Hepatic stellate cell (primary cell): ENCODE measurements around the gene TSHR.
"Not testable (repeated sequence)": the region's sequence is repeated elsewhere in the genome, so short reads cannot be mapped to it uniquely, and the experiment has no call there.

Experiments used
- DNase-seq: peaks from one replicate; pipeline ENCODE4 v3.0.0; 2011; ENCODE audit warnings: low spot score

Gene TSHR

DNA sequence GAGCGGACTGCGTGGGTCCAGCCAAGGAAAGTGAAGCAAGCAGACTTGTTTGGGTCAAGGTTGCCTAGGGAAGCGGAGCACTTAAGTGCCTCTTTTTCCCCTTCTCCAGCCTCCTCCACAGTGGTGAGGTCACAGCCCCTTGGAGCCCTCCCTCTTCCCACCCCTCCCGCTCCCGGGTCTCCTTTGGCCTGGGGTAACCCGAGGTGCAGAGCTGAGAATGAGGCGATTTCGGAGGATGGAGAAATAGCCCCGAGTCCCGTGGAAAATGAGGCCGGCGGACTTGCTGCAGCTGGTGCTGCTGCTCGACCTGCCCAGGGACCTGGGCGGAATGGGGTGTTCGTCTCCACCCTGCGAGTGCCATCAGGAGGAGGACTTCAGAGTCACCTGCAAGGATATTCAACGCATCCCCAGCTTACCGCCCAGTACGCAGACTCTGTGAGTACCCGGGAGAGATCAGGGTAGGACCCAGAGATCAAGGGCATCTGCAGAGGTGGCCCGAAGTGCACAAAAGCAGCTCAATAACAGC is at the start of gene TSHR:
TSHR (plus strand) TSS at position 206 of the 526 bp plus-strand sequence; CDS start at position 266, 60 bp downstream.
- peak; percentile 5 for DNase-seq

DNA sequence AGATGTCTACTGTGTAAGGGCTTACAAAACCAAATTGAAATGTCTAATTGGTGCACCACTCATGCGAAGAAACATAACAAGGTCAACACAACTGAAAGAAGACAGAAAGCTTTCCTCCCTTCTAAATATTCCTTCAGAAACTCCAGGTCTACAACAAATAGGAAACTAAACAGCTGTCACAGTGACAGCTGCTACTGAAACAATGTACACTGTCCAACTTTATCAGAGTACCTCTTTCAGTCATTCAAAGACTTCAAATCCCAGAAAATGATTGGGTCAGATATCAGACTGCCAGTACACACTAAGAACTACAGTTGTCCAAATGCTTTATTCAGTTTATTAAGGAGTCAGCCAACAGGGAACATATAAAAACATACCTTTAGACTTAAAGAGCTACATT is 49.1 kb upstream of the TSHR start:
- no peak for DNase-seq

DNA sequence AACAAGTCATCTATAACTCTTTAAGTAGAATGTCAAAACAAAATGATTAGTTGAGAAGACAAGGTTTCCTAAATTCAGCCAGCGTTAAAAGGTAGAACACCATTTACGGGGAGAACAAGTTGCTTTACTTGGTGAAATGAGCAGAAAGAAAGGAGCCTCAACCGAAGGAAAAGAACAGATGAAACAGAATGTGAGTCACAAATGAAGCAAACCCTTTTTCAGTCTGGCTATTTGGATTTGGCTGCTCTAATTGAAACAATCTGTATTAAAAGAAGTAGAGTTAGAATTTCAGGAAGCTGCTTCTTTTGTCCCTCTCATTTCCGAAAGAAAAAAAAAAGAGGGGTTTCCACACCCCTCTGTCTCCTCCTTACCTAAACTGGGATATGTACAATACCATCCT is 48.5 kb upstream of the TSHR start:
- DNase-seq, result no peak

DNA sequence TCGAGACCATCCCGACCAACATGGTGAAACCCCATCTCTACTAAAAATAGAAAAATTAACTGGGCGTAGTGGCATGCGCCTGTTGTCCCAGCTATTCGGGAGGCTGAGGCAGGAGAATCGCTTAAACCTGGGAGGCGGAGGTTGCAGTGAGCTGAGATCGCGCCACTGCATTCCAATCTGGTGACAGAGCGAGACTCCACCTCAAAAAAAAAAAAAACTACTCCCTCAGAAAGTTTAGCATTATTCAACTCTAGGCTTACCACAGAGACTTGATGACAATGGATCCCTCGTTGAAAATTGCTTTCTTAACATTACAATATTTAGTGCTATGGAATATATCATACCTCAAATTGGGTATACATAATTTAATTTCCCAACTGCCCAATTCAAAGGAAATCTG is 43.4 kb upstream of the TSHR start:
- DNase-seq, result not testable (repeated sequence)

DNA sequence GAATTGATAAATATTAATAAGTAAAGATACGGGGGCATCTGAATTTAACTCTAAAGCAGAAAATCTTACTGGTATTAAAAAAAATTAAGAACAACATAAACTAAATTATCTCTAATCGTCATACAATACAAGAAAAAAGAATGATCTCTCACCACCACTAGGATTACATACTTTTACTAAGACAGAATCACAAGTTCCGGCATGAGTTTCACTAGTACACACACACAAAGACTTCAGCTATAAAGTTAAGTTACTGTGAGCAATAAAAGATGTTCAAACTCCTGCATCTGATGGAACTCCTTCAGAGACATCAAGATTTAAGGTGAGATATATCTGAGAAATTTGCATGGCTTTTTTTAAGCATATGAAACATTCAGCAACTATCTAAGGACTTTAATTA is 35.8 kb upstream of the TSHR start:
- no peak for DNase-seq

DNA sequence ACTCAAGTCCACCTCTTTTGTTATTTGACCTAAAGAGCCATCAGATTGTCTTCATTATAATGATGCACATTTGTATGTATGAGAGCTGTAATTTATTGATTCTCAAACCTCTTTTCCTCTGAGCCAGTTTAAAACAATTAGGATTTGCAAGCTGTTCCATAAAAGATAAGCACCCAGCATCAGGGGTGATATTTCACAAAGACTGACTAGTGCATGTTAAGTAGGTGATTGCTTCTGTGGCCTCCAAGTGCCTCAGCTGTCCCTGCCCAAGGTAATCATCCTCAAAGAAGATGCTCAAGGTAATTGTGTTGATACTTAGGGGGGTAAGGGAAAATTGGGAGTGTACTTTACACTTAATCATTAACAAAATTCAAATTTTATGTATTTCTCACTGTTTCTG is 32.1 kb upstream of the TSHR start:
- DNase-seq, result no peak

DNA sequence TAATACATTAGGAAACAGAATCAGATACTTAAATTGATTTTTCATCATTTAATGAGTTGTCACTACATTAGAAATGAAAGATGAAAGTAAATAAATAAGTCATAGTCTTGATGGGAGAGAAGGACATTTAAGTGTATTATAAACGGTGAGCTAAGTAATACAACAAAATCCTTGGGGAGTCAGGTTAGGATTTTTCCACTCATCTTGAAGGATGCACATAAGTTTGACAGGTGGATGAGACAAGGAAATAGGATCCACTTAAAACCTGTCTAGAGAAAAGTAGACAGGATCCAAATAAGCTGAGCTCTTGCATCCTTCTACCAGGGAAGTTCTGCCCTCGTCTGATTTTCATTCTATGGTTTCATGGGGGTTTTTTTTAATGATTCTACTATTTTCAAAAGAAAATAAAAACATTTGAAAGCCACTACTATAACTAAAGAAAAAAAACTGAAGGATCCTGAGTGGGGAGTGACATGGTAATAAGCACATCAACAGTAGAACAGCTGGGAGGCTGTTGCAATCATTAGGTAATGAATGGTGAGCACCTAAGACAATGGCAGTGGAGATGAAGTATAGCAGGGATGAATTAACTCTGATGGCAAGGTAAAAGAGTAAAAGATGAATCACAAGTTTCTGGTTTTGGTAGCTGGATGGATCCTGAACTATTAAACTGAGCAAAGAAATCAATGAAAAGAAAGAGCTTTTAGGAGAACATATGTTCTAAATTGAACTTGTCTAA is 30.9 kb upstream of the TSHR start:
- no peak for DNase-seq

DNA sequence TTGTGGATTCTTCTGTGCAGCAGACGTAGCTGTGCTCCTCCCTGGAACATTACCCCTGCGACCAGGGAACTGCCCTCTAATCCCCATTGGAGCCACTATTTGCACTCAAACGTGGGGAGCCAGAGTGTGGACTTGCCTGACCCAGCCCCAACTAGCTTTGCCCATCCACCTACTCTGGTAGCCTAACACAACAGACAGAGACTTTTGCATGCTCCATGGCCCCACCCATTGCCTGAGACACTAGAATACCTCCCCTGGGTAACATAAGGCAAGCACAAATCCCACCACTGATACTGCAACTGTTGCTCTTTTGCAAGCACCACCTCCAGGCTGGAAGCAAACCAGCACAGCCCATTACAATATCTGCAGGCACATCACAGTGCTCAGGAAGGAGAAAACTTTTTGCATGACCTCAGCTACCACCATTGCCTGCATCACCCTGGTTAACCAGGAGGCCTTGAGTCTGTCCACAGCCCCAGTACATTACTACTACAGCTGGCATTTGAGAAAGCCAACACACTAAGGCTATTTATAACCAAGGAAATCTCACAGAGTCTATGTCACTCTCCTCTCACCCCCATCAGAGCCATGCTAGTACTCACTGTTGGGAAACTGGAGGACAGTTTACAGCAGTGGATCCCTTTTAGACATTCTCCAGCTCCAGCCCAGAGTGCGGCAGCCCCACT is 28.9 kb upstream of the TSHR start:
- DNase-seq, result peak; percentile 47

DNA sequence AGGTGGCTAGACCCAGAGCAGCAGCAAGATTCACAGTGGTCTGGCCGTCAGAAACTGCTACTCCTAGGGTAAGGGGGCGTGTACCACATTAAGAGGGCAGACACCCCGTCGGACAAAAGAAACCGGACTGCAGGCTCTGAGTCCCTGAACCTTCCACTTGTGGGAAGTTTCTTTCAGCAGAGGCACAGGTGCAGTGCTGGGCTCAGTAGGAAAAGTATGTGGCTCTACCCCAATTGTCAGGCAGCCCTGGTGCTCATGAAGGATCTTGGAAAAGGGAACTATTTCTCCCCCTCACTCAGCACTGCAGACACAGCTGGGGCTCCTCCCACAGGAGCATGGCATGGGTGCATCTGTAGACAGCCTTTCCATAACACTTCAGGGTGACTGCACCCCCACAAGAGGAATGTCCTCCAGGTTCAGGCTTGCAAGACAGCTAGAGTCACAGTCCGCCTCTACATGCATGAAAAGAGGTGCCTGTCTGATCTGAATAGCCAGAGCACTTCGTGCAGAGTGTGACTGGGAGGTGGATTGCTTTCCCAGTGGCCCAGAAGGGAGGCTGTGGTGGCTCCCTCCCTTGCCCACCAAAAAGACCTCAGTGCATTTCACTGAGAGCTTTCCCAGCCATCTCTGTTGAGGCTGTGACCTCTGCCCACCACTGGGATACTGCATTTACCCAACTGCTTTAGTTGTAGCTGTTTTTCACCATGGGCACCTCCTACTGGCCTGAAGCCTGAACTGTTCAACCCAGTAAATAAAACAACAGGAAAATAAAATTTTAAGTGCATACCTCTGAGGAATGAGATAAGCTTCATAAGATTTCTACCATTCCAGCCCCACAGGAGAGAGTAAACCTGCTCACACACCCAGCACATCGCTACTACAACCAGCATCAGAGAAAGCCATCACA is 28.1 kb upstream of the TSHR start:
- DNase-seq, result no peak

DNA sequence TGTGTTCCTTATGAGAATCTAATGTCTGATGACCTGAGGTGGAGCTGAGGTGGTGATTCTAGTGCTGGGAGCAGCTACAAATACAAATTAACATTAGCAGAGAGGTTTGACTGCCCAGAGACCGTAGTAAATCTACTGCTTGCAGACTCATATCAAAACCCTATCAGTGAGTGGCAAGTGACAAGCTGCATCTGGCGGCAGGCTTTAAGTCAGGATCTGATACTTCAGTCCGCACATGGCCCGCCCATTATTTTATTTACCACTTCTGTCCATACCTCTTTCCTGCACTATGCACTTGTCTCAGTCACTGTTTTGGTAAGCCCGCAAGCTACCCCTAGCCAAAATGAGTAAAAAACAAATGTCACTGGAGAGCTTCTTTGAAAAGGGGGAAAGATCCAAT is 25.3 kb upstream of the TSHR start:
- no peak for DNase-seq

DNA sequence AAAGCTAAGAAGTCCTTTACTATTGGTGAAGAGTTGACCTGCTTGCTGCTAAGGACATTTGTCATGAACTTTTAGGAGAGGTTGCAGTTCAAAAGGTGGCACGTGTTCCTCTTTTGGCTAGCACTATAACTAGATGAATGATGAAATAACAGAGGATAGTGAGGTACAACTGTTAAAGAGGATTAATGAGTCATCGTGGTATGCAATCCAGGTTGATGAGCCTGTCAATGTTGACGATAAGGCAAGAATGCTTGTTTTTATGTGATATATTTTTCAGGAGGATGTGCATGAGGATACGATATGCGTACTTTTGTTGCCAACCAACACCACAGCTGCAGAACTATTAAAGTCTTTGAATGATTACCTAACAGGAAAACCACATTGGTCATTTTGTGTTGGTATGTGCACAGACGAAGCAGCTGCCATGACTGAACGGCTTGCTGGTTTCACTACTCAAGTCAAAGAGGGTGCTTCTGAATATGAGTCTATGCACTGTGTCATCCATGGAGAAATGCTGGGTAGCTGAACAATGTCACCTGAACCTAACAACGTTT is 24.5 kb upstream of the TSHR start:
- DNase-seq, result peak; percentile 19

DNA sequence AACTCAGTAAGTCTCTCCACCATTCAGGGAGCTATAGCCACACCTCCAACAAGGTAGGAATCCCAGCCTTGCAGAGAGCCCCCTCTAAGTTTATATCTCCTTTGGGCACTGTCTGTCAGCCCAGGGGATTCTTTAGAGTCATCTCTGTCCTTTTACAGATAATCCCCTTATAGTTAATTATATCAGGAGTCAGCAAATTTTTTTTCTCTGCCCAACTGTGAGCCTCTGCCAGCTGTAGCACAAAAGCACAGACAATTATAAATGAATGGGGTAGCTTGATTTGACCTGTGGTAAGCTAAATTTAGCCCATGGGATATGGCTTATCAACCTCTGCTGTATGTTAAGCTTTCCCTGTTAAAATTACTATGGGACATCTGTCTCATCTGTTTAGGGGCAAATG is 22.1 kb upstream of the TSHR start:
- DNase-seq, result no peak

DNA sequence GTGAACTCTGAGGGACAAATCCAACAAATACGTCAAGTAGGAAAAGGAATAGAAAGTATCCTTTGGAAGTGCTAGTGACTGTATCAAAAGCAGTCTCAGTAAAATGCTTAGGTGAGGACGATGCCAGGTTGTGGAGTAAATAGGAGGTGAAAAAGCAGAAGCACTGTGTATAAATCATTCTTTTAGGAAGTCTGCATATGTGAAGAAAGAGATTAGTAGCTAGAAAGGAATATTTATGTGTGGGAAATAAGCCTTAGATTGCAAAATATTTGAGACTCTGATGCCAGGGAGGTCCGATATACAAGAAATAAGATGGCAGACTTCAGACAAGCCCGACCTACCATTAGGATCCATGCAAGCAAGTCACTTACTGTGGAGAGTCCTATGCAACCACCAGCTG is 21.7 kb upstream of the TSHR start:
- DNase-seq, result no peak

DNA sequence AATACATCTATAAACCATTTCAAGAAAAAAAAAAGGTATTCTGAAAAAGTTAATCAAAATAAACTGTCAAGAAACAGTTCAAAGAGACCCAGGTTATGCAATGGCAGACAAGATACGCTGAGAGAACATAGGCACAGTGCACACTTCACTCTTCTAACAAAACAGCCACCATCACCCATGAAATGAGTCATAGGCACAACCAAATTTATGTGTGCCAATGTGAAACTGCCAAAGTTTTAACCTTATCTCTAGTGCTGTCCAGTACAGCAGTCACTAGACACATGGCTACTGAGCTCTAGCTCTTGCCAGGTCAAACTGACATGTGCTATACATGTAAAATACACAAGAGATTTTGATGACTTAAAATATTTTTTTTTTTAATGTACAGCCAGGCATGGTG is 15.3 kb upstream of the TSHR start:
- no peak for DNase-seq

DNA sequence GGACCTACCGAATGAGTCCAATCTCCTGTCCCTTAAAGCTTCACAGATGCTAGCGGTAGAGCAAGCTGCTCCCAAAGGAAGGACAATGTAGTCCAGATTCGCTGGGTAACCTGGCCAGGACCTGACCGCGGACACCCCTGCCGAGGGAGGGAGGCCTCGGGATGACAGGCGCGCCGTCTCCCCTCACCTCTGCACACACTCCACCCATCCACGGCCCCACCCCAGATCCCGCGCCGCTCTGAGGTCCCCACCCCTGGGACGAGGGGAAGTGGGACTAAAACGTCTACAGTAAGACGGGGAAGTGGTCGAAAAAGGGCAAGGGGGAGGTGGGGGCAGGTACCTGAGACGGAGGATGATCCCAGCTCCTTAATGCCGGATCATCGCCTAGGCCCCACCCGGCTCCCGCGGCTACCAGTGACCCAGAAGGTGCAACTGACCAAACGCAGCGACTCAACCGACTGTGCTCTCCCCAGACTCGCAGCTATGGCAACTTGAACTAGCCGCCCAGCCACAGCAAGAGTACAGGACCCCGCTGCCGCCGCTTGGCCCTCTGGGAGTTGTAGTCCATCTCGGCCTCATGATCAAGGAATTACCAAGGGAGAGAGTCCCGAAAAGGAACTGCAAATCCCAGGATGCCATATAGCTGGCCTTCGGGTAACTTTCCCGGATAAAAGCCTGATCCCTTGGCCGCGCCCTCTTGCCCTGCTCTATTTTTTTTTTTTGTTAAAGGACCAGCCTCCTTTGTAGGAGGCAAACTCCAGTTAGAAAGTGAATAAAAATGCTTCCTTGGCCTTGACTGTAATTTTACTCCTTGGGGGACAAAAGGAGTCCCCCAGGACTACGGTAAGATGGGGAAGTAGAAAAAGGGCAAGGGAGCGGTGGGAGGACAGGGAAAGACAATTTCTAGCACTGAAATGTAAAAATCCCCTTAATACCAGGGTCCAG is 13.9 kb upstream of the TSHR start, which contains the start of gene CEP128:
CEP128 (minus strand) TSS at position 498 of the 945 bp plus-strand sequence.
- DNase-seq, result peak; percentile 89

DNA sequence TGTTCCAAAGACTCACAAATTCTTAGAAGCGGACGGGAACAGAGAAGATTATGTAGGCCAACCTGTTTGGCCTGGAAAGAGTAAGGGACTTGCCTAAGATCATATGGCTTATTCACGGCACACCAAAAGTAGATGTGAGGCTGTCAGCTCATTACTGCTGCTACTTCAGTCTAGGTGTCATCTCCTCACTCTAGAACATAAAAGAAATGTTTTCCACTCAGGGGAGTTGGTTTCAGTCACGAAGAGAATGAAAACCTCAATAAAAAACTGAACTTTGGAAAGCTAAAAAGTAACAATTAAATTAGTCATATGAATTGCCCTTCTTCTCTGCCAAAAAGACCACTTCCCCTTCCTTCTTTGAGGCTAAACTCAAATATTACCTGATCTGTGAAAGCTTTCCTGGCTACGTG is 13.2 kb upstream of the TSHR start:
- no peak for DNase-seq

DNA sequence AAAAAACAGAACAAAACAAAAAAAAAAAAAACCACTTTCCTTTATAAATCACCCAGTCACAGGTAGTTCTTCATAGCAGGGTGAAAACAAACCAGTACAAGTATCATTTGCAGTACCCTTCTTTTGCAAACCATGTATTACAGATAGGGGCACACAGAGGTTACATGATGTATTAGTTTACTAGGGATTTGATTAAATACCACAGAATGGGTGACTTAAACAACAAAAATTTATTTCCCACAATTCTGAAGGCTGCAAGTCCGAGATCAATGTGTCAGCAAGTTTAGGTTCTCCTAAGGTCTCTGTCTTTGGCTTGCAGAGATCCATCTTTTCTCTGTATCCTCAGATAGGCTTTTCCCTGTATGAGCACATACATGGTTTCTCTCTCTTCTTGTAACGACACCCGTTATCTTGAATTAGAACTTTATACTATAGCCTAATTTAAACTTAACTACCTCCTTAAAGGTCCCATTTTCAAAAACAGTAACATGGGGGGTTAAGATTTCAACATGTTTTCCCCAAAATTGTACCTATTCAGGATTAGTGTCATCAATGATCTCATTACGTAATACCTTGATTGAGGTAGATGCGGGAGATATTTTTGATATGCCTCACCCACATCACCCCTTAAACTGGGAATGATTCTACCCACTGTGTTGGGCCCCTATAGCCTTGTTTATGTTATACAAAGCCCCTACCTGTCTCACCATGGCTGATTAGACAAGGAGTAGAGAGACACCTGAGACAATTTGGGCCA is 10.4 kb upstream of the TSHR start:
- DNase-seq, result no peak

DNA sequence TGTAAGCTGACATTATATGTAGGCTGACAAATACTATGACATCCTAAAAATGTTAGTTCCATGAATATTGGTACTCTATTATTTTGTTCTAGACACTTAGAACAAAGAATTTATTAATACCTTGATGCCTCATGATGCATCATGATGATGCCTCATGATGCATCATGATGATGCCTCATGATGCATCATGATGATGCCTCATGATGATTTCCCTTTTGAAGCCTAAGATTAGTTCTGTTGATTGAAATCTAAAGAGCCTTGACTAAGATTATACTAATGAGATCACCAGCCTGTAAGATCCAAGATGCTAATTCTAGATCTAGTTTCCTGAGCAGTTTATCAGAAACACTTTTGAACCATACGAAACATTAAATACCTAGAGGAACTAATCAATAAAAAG is 9.2 kb upstream of the TSHR start:
- DNase-seq, result no peak

DNA sequence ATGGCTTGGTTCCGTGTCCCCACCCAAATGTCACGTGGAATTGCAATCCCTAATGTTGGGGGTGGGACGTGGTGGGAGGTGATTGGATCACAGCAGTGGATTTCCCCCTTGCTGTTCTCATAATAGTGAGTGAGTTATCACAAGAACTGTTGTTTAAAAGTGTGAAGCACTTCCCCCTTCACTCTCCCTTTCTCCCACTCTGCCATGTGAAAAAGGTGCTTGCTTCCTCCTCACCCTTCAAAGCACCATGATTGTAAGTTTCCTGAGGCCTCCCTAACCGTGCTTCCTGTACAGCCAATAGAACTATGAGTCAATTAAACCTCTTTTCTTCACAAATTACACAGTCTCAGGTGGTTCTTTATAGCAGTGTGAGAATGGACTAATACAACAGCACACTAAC is 8.6 kb upstream of the TSHR start:
- no peak for DNase-seq

DNA sequence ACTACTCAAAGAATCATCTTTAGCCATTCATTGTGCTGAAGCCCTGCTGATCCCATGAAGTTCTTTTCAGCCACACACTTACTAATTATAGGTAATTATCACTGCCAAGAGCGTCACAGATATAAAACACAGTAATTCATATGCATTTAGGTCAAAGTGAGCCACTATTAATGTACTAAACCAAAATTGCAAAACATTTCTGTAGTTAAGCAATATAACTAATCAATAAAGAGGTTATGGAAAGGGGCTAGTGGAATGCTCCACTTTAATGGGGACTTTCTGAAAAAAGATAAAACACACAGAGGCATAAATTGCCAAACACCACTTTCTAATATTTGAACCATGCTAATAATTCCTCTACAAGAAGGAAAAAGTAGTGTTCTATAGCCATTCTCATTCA is 7.1 kb upstream of the TSHR start:
- no peak for DNase-seq
